Measurements from ENCODE around the gene RNF215.
"Not testable (repeated sequence)": the region's sequence is repeated elsewhere in the genome, so short reads cannot be mapped to it uniquely, and the experiment has no call there.

Gene RNF215

DNA sequence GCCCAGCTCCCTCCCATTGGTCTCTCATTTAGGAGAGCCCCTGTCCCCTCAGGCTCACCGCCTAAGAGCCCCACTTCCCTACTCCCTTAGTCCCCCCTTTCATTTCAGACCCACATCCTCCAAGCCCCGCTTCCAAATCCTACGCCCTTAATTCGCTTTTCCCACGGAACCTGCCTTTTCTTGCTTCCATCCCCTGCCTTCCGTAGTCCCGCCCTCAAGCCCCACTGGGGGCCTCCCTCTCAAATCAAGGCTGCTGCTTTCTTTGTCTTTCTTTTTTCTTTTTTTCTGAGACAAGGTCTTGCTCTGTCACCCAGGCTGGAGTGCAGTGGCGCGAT, 30.0 kb downstream of the RNF215 start:
- FAIRE-seq = no peak

DNA sequence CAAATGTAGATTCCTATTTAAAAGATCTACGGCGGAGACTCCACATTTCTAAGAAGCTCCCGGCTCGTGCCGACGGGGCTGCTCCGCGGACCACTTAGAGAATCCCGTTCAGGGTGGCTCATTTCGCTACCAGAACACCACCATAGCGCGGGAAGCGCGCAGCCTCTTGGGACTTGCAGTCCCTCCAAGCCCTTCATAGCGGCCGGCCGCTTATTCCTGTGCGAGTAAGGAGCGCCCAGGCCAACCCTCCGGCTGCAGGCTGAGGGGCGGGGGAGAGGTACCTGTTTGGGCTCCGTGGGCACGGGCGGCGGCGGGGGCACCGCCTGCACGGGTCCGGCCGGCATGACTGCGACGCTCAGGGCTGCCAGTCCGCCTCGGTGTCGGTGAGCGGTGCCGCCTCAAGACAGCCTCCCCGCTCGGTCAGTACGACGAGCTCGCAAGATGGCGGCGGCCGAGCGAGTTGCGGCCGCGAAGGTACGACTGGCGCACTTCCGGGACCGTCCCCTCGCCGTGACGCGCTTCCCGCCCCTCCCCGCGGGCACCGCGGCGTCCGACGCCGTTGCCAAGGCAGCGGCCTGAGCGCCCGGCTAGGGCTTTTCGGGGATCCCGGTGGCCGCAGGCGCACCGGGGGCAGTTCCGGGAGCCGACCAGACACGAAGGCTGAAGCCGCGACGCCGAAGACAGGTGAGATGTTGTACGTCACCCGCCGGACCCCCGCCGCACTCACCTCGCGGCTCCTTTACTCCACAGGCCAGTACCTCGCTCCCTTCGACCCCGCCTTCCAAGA, 30.6 kb downstream of the RNF215 start, which contains the start of the genes CCDC157 and SF3A1:
TSS of gene CCDC157 (plus strand) at position 559 of the 787 bp plus-strand sequence. CDS start 8,994 bp downstream, outside the sequence.
TSS of gene SF3A1 (minus strand) at position 446 of the 787 bp plus-strand sequence. CDS start at position 344, 102 bp downstream.
- no peak for FAIRE-seq

DNA sequence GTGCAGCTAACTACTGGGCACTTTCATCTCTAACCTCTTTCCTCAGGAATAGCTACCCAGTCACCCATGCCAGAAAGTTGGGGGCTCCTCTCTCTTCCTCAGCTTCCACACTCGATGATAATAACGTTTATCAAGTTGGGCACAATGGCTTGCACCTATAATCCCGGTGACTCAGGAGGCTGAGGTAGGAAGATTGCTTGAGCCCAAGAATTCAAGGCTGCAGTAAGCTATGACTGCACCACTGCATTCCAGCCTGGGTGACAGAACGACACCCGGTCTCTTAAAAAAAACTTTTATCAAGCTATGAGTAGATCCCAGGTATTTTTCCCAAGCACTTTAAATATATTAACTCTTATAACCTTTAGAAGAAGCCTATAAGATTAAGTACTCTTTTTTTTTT, 32.6 kb downstream of the RNF215 start:
- no peak for FAIRE-seq

DNA sequence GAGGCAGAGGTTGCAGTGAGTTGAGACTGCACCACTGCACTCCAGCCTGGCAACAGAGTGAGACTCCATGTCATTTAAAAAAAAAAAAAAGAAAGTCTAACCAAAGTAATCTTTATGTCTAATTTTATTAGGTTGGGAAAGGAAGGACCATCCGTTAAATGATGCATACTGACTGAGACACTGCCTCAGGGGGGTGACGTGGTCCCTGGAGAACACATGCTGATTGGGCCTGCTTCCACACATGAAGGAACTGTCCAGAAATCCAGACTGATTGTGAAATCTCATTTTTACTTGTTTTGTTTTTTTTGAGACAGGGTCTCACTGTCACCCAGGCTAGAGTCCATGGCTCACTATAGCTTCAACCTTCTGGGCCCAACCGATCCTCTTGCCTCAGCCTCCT, 36.0 kb downstream of the RNF215 start:
- no peak for FAIRE-seq

DNA sequence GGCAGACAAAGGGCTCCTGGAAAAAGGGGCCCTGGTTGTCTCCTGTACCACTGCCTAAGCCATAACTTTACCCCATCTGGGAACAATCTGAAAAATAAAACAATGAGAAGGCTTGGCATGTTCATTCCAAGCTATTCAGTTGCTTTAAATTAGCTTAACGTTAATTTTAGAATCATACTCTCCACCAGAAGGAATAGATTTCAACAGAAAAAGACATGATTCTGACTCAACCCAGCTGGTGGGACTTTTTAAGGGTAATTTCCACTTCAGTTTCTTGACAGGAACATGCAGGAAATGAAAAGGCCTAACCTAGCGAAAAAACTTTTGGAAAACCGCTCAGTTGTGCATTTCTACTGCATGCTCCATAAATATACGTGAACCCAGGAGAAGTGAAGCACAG, 38.4 kb downstream of the RNF215 start:
- no peak for FAIRE-seq

DNA sequence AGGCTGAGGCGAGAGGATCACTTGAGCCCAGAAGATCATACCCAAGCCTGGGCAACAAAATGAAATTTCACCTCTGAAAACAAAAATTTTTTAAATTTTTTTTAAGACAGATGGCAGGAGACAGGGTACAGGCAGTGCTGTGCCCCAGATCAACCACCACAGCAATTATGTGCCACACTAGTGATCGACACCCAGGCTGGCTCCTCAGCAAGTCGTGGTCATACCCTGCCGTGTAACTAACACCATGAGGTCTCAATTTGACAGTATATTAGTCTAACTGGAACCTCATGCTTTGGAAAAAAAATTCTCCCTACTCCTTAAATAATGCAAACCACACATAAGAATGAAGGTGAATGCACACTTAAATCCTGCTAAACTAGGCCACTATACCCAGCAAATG, 38.8 kb downstream of the RNF215 start:
- no peak for FAIRE-seq

DNA sequence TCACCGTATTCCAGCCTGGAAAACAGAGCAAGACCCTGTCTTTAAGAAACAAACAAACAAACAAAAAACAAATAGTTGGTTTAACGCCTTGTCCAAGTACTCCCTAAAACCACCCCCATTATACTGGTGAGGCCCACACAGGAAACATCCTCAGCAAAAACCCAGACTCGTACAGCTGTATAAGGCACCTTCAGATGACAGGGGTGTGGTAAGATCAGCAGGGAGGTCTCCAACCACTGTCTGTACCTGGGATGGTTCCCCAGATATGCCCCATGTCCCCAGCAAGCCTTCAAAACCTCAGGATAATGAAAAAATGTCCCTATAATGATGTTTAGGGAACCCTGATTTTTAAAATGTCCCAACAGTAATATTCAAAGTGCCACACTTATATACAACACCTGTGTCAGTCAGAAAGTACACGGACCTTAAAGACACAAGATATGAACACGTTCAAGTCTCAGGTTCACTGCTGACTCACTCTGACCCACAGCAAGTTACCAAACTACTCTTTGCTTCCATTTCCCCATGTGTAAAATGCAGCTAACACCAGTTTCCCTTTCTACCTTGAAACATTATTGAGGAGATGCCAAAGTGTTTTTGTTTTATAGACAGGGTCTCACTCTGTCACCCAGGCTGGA, 39.8 kb downstream of the RNF215 start:
- FAIRE-seq = no peak

DNA sequence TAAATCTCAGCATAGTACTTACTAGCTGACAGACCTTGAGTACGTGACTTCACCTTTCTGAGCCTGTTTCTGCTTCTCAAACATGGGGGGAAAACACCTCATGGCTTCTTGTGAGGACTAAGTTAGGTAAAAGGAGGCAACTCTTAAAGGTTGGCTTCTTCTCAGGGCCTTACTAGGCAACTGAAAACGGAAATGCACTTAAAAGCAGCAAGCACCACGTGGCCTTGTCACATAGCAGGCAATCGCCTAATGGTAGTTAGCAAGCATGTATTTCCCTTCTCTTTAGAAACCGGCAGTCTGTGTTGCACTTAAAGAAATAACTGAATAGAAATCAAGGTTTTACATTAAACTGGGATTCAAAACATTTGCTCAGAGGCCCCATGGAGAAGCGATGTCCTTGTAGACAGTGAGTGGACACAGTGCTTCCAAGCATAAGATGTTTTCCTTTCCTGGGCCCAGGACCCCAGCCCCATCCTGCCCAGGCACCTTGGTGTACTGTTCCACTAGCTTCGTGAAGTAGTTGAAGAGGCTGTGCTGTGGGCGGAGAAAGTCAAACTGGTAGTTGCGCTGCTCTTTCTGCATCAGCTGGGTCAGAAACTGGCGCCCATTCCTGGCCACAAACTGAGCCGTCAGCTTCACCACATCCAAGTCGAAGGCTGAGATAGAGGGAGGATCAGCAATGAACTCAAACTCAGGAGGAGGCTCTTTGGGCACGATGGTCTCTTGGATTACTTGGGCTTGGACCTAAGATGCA, 42.6 kb downstream of the RNF215 start:
- FAIRE-seq = no peak

DNA sequence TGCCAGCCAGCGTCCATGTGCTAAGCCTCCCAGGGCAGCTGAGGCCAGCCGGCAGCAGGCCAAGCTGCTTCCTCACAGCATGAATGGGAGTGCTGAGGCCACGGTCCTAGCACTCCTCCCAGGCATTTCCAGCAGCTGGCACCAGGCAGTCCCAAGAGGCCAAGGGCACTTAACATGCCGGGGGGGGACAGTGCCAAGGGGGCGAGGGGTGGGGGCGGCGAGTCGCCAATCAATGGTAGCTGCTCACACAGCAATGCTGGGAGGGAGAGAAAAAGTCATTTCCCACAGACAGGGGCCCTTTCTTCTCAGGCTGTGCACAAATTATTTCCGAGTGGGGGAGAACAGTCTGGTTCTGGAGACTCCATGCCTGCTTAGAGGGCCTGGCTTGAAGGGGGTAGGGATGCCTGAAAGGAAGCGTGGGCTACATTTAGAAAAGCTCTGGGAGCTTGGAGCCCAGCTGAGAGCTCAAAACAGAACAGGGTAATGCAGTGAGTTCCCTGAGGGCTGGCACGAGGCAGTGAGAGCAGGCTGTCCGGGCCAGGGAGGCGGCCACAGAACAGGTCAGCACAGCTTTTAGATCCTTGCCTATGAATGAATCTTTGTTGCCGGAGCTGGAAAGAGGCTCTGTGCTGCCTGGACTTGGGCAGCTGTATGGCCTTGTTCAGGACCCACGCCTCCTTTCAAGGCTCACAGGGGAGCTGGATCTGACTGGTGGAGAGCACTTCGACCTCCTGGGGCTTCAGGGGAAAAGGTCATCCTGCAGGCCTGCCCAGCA, 46.1 kb downstream of the RNF215 start:
- no peak for FAIRE-seq

DNA sequence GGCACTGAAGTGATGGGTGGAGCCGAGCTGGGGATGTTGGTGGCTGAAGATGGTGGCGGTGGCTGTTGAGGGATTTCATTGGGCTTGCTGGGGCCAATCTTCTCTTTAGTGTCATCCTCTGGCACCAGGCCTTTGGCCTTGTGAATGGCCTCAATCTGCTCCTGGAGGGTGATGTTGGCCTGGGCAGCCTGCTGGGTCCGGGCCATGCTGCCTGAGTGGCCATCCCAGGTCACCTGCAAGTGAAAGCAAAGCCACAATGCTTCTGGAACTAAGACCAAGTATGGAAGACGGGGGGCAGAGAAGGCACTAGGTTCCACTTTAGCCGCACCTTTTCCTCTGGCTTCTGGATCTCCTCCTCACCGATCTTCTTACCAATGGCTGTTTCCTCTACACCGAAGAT, 48.4 kb downstream of the RNF215 start:
- FAIRE-seq = no peak

DNA sequence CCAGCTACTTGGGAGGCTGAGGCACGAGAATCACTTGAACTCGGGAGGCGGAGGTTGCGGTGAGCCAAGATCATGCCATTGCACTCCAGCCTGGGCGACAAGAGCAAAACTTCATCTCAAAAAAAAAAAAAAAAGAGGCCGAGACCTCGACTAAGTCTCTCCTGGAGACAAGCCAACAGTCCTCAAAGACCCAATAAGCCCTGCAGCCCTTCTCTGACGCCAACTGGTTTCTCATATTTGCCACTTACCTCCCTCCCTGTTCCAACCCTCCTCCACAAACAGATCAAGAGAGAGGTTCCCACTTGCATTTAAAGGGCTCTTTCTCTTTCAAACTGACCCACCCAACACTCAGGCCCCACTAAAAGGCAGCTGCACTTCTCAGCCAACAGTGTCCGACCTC, 48.9 kb downstream of the RNF215 start:
- not testable (repeated sequence) for FAIRE-seq

DNA sequence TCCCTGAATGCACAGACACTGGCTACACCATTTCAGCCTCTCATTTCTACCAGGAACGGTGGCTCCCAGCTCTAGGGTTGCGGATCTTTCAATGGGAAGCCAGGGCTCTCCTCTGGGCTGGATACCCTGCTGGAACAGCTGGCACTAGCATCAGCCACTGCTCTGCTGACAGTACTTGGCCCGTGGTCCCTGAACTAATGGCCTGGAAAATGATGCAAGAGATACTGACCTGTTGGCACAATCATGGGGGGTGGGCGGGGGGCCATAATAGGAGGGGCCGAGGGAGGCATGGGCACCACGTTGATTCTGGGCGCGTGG, 49.8 kb downstream of the RNF215 start:
- FAIRE-seq = no peak

DNA sequence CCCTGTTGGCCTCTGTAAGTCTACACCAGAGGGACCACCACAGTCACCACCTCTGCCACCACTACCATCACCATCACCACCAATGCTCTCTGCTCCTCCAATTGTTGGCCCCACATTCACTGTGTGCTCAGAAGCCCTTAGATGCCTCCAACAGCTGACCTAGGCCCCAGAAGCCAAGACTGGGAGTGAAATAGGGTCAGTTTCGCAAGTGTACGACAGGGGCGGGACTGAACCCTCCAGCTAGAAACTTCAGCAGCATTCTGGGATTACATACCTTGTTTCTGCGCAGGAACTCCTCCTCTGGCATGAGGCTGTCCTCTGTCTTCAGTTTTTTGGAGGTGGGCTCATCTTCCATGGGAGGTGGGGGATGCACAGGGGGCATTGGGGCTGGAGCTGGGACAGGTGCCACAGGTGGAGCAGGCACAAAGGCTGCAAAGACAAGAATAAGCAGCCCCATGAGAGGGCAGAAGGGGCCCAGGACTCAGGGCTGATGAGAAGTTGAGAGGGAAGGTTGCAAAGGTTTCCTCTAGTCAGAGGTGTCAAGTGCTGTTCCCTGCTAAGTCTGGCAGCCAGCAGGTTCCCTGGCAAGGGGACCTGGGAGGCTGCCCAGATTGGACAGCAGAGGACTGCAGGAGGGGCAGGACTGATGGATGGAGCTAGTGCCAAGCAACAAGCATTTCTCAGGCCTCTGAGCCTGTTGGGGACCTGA, 50.3 kb downstream of the RNF215 start:
- no peak for FAIRE-seq

DNA sequence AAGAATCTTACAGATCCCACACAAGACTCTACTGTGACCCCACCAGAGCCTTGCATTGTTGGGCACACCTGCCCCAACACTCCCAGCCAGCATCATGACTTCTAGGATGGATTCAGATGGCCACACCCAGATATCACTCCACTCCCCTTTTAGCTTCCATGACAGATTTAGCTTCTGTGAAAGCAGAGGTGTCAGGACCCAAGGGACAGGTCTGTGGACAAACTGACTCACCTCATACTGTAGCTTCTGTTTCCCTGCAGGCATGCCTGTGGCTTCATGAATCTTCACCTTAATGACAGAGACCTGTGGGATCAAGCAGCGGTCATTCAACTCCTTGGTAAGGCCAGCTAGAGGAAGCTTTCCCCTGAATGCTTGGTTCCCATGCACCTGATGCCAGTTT, 52.0 kb downstream of the RNF215 start:
- no peak for FAIRE-seq

DNA sequence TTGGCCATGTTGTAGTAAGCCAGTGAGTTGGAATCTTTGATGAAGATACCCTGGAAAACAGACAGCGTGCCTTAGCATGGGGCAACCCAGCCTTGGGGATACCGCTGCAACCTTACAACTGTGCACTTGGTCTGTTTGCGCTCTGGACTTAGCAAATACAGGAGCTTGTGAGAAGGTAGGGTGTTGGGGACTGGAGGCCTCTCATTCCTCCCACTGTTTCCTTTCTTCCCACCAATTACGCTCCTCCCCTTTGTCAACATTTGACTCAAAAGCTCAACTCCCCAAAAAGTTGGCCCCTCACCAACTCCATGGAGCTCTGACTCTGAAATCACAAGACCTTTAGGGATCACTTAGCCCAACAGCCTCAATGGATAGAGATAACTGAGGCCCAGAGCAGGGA, 52.6 kb downstream of the RNF215 start:
- no peak for FAIRE-seq

DNA sequence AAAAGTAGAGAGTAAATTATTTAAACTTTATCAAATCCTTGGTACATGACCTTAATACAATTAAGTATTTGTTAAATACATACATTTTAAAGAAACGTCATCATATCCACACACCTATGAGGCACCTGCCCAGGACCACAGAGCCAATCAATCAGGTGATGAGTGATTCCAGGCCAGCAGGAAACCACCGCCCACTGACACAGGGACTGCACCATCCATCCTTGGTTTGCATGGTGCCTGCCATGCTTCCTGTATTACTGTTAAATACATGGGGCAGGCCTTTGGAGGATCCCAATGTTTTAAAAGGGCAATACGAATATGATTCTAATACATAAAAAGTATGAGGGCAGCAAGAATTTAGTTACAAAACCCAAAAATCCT, 53.5 kb downstream of the RNF215 start:
- no peak for FAIRE-seq

DNA sequence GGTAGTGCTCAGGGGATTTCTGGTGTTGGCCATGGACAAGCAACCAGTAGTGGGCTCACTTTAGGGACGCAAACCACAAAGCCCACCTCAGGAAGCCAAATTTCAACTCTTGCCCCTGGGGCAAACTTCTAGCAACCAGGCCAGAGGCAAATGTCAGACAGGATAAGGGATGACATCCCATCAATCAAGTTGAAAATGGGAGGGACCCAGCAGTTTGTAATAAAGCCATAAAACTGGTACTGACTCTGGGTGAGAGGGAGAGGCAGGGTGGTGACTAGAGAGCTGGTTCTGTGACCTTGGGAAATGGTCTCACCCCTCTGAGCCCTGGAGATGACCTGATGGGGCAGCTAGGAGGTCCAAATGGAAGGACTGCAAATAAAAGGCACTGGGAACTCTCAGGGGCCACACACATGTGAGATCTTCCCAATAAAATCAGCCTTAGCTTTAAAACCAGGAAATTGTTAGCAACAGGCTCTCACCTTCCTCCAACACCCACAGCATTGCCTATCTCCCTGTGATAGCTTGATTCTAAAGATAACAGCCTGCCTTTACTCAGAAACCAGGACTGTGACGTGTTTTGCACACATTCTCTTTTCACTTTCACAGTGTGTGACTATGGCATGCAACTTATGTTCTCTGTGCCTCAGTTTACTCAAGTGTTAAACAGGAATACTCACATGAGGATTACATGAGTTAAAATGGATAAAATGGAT, 54.1 kb downstream of the RNF215 start:
- FAIRE-seq = no peak

DNA sequence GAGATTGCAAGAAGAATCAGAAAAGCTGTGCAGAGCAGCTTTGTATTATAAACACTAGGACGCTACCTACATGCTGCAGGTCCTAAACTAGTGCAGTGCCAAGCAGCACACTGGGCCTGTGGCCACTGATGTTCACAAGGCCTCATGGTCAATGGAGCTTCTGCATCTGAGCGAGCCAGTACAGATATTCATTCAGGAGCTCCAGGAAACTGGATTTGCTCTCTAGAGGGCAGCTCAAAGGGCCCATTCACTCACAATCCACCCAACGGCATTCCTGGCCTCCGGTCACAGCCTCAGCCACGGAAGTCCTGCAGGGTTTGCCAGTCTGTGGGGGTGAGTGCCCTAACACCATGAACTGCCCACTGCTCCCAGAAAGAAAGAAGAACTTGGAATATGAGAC, 54.7 kb downstream of the RNF215 start:
- no peak for FAIRE-seq
